Heart right ventricle (tissue), 16 donors: Measurements from ENCODE around the gene PRKN. TPM values are rescaled to one million over a fixed set of nuclear protein-coding genes. Genes with fewer than 3 reads are reported as not detected.

Source experiments
- ATAC-seq, 8 donors: fragments of 200-7000 bp; cut with Tn5 transposase; one replicate each; pipeline ENCODE4 v1.9.1; 2020; ENCODE audit warnings: mild to moderate bottlenecking in 8 of 8, moderate library complexity in 8 of 8, moderate number of reproducible peaks in 1 of 8
- DNase-seq, 2 donors: peaks; one replicate each; pipeline ENCODE4 v3.0.0-alpha.2; 2020
- H3K27ac ChIP-seq, 10 donors: fragments of 200-600 bp; sonication (generic) in 2 of 10; one replicate each; pipeline versions ENCODE4 v1.5.0 to v1.8.0; 2020 to 2022; ENCODE audit warnings: mild to moderate bottlenecking in 3 of 10
- H3K27me3 ChIP-seq, 7 donors: fragments of 200-600 bp; one replicate each; pipeline ENCODE4 v1.8.0; 2021 to 2022; ENCODE audit warnings: mild to moderate bottlenecking in 2 of 7
- H3K36me3 ChIP-seq, 9 donors: fragments of 200-600 bp; sonication (generic) in 1 of 9; one replicate each; pipeline versions ENCODE4 v1.5.0 to v1.8.0; 2020 to 2022; ENCODE audit warnings: mild to moderate bottlenecking in 2 of 9
- H3K4me1 ChIP-seq, 9 donors: fragments of 200-600 bp; sonication (generic) in 1 of 9; one replicate each; pipeline versions ENCODE4 v1.5.0 to v1.8.0; 2020 to 2022; ENCODE audit warnings: mild to moderate bottlenecking in 4 of 9
- H3K4me3 ChIP-seq, 10 donors: fragments of 200-600 bp; sonication (generic) in 2 of 10; one replicate each; pipeline versions ENCODE4 v1.5.0 to v1.8.0; 2020 to 2022; ENCODE audit warnings: mild to moderate bottlenecking in 7 of 10, moderate library complexity in 2 of 10
- H3K9me3 ChIP-seq, 11 donors: fragments of 200-600 bp in 10 of 11; sonication (generic) in 2 of 11; one replicate each; pipeline versions ENCODE4 v1.5.0 to v1.8.0; 2013 to 2022; ENCODE audit warnings: mild to moderate bottlenecking in 2 of 11, control low read depth in 1 of 11, moderate library complexity in 1 of 11
- WGBS, 2 donors: extraction: QIAGEN DNeasy Blood & Tissue Kit; methylation state at CpG; one replicate each; pipeline ENCODE4 v1.1.7; 2013; ENCODE audit warnings: inconsistent platforms in 1 of 2; 5-methylcytosine and 5-hydroxymethylcytosine counted together
- intact Hi-C, 10 donors: fragments of 100-400 bp; cut with DNase I; formaldehyde crosslinking; loops; one replicate each; pipeline versions ENCODE4 v1.11.1 to v1.14.2; 2022
- polyA plus RNA-seq, 2 donors: library from polyadenylated mRNA; stranded (reverse); fragments of 200-250 nt; gene quantifications; one replicate each; pipeline ENCODE4 v1.2.3, GENCODE V29; 2013
- total RNA-seq, 10 donors: library from RNA; stranded (reverse); fragmentation: NEBNext Ultra II Directional in 3 of 10; extraction: Animal tissue kit (Norgen Biotek cat#: 25700) in 3 of 10; gene quantifications; one replicate each; pipeline versions ENCODE4 v1.2.1 to v1.2.4, GENCODE V29; 2021 to 2023
- TF ChIP-seq, protein P1 (sequence below), 9 donors: fragments of 200-600 bp; sonication (generic) in 2 of 9; IDR thresholded peaks; one replicate each; pipeline versions ENCODE4 v1.5.0 to v1.8.0; 2021 to 2022; ENCODE audit warnings: antibody characterized with exemption in 9 of 9, mild to moderate bottlenecking in 5 of 9, moderate library complexity in 1 of 9
- donor health status: Arrhythmogenic right ventricular cardiomyopathy.
- donor health status: ischemic (EF 13 %, LVEDD 7.1; RV severe dilation, severe dysfunction).
- donor health status: healthy with polysubstance abuse.
- donor health status: DM: no; HTN: yes; CAD: no.
- donor health status: DM: no; HTN: no; CAD: no.
- donor health status: ischemic (EF 25% LVEDD 6.9; RV normal size, moderate dysfunction).
- donor health status: ischemic (EF 25% LVEDD 5.7; RV mildly dilated, moderate dysfunction).
- donor health status: healthy.
- donor health status: DM: yes; HTN: yes; CAD: no.
- donor health status: Ischemic cardiomyopathy.
- donor health status: ischemic (EF 35%, LVEDD 5.7; RV mildly dilated, moderate dysfunction).
- donor health status: nonischemic (EF 11% LVEDD 7.7; RV severe dilation, severe dysfunction).
- donor health status: DM: yes; HTN: yes; CAD: no.
- donor health status: PGD.
- donor health status: ischemic (EF 29% LVEDD 5.4; RV normal size, mild dysfunction).
- donor health status: nonischemic (EF 23%, LVEDD 6.1; RV moderate dilation, normal function).

PRKN gene
- total and polyA plus RNA-seq, 12 donors = 2.3 to 27.7 (median 26.3) TPM

DNA sequence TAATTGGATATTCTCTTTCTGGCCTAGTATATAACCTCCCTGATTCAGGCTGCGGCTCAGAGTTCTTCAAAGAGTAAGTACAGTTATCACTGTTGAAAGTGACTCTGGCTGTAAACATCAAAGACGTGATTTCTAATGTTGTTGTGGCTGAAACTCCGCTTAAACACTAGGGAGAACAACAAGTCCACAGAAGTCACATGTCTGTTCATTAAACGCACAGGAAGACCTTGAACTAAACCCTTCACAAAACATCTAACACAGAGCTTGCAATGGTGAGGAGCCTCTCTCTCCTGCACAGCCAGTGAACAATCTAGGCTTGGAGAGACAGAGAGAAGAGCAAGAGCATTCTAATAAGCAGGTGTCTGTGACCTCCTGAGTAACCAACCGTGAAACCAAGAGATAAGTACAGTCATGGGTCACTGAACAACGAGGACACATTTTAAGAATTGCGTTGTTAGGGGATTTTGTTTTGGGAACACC, 249.3 kb downstream of the PRKN start:
- intact Hi-C loops = no loop called here
- H3K4me3 ChIP-seq = no peak overlapping the region
- H3K4me1 ChIP-seq = peaks cover 0 to 12% (median 0%) of the 10 kb centered on the region in 9 donors
- WGBS, 2 donors = 77 to 80% methylated on average over 7 of the region's 7 CpGs
- TF ChIP-seq, protein P1, sequence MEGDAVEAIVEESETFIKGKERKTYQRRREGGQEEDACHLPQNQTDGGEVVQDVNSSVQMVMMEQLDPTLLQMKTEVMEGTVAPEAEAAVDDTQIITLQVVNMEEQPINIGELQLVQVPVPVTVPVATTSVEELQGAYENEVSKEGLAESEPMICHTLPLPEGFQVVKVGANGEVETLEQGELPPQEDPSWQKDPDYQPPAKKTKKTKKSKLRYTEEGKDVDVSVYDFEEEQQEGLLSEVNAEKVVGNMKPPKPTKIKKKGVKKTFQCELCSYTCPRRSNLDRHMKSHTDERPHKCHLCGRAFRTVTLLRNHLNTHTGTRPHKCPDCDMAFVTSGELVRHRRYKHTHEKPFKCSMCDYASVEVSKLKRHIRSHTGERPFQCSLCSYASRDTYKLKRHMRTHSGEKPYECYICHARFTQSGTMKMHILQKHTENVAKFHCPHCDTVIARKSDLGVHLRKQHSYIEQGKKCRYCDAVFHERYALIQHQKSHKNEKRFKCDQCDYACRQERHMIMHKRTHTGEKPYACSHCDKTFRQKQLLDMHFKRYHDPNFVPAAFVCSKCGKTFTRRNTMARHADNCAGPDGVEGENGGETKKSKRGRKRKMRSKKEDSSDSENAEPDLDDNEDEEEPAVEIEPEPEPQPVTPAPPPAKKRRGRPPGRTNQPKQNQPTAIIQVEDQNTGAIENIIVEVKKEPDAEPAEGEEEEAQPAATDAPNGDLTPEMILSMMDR (IDR thresholded peaks at IDR 0.05) = no peak
- peaks cover 0 to 5% (median 0%) of the 10 kb centered on the region in 11 donors for H3K9me3 ChIP-seq
- no peaks in the 10 kb centered on the region for H3K36me3 ChIP-seq
- H3K27me3 ChIP-seq = no peaks in the 10 kb centered on the region
- ATAC-seq (peak in 3 of 8 donors; percentile 18 to 75 (median 41)), DNase-seq (no peak)
- peak overlapping the region in 3 of 10 donors; percentile 15 to 32 (median 17) for H3K27ac ChIP-seq

DNA sequence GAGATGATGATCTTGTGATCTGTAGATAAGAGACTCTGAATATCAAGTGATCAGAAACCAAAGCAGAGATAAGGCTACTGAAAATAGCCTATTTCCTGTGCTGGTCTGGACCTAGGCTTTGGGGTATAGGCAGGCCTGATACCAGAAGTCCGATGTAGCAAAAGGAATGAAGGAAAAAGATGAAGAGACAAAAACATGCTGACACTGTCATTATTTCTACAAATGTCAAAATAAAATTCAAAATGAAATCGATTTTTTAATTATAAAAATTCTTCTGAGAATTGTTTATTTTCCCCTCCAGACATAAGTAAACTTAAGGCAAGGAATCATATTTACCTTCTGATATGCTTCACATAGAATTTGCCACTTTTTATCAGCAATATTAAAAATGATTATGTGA, 252.8 kb downstream of the PRKN start:
- DNase-seq (no peak), ATAC-seq (no peak)
- intact Hi-C loops = no loop called here
- H3K4me3 ChIP-seq = no peak overlapping the region
- no peaks in the 10 kb centered on the region for H3K27me3 ChIP-seq
- no peaks in the 10 kb centered on the region for H3K36me3 ChIP-seq
- TF ChIP-seq, protein P1 (IDR thresholded peaks at IDR 0.05) = no peak
- peaks cover 0 to 5% (median 0%) of the 10 kb centered on the region in 11 donors for H3K9me3 ChIP-seq
- peaks cover 0 to 5% (median 0%) of the 10 kb centered on the region in 9 donors for H3K4me1 ChIP-seq
- 73 to 86% methylated on average over 2 of the region's 2 CpGs for WGBS, 2 donors
- no peak overlapping the region for H3K27ac ChIP-seq

DNA sequence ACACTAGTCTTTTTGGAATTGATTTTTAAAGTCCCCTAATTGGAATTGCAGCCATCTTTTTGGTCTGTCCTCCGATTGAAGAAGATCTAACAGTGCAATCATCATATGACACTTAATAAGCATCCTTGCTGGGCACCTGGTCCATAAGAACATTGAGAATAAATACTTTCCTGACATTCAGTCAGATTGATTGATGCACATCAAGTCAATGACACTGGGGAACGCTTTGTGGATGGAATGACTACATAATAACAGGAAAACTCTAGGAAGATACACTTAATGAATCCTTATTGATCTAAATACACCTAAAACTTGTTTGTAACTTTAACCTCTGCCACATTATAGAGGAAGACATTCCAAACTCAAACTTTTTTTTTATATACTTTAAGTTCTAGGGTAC, 255.7 kb downstream of the PRKN start:
- intact Hi-C loops = no loop called here
- no peaks in the 10 kb centered on the region for H3K27me3 ChIP-seq
- WGBS, 2 donors = 91 to 92% methylated on average over 2 of the region's 2 CpGs
- no peak overlapping the region for H3K4me3 ChIP-seq
- ATAC-seq (no peak), DNase-seq (no peak)
- TF ChIP-seq, protein P1 (IDR thresholded peaks at IDR 0.05) = no peak
- H3K27ac ChIP-seq = no peak overlapping the region
- peaks cover 0 to 5% (median 0%) of the 10 kb centered on the region in 11 donors for H3K9me3 ChIP-seq
- peaks cover 0 to 8% (median 0%) of the 10 kb centered on the region in 9 donors for H3K4me1 ChIP-seq
- no peaks in the 10 kb centered on the region for H3K36me3 ChIP-seq

DNA sequence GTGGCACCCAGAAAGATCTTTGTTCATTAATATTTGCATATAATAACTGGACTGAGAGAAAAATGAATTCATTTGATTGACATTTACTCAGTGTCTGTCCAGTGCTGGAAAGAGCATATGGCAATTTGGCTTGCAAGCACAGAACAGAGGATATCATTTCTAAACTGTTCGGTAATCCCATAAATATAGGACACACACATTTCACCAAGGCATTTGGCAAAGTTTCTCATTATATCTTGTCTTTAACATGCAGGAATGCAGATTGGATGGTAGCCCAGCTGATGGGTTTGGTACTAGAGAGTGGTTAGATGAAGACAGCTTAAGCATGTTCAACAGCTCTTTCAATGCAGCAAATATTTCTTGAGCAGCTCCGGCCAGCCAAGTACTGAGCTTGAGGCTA, 259.2 kb downstream of the PRKN start:
- WGBS, 2 donors = 29 to 41% methylated on average over 2 of the region's 2 CpGs
- TF ChIP-seq, protein P1 (IDR thresholded peaks at IDR 0.05) = no peak

More for the DNA sequence above, 259.2 kb downstream of the PRKN start:
- intact Hi-C loops = loop anchor here in 1 of 10 donors (5.0 kb wide), 1 partner anchor 281 kb away; no protein-coding TSS in a partner anchor
- Histone ChIP-seq H3K27me3 (no peaks in the 10 kb centered on the region), H3K4me3 (no peak overlapping the region), H3K9me3 (no peaks in the 10 kb centered on the region), H3K36me3 (no peaks in the 10 kb centered on the region), H3K4me1 (peaks cover 0 to 12% (median 0%) of the 10 kb centered on the region in 9 donors), H3K27ac (peak overlapping the region in 9 of 10 donors; percentile 28 to 85 (median 76))
- ATAC-seq (peak; percentile 68 to 94 (median 84)), DNase-seq (peak in 1 of 2 donors; percentile 67)
